ENCODE data around the gene SH3GLB1. TPM values are rescaled to one million over a fixed set of nuclear protein-coding genes. Genes with fewer than 3 reads are reported as not detected.
"Not testable (repeated sequence)": the region's sequence is repeated elsewhere in the genome, so short reads cannot be mapped to it uniquely, and the experiment has no call there.

Gene SH3GLB1
- 27.6 TPM for polyA plus RNA-seq (2012; ENCODE audit: low read depth, missing spikeins)

GRCh38 chr1:86704458-86704971, at the start of gene SH3GLB1:
Gene SH3GLB1, plus strand, starts transcription at chr1:86704576. Its CDS starts 324 bp downstream, at chr1:86704900.
- DNase-seq (ENCODE audit: insufficient read length, low spot score) (peak; percentile 74), FAIRE-seq (peak; percentile 97)
- TF ChIP-seq POLR2A (IDR thresholded peaks at IDR 0.05; ENCODE audit: low read depth, low read length), result no peak; the same call in none of the 2 replicates
- TF ChIP-seq POLR2AphosphoS5 (IDR thresholded peaks at IDR 0.05; ENCODE audit: low read depth, low read length), result peak; percentile 61; the same call in 1 of the 2 replicates
- no peak for TF ChIP-seq TAF1 (IDR thresholded peaks at IDR 0.05; ENCODE audit: low read depth, low read length)
- TF ChIP-seq PAX5 (IDR thresholded peaks at IDR 0.05; ENCODE audit: insufficient read depth, low read length, severe bottlenecking), result no peak
- TF ChIP-seq POU2F2 (IDR thresholded peaks at IDR 0.05; ENCODE audit: low read depth, low read length), result no peak
- peak; percentile 14; the same call in 1 of the 2 replicates for TF ChIP-seq SPI1 (IDR thresholded peaks at IDR 0.05; ENCODE audit: low read depth, low read length)

- not testable (repeated sequence) for FAIRE-seq; DNase-seq (ENCODE audit: insufficient read length, low spot score)
Observed at GRCh38 chr1:86658381-86658780, 46.0 kb upstream of the SH3GLB1 start.

- no peak for TF ChIP-seq PAX5 (IDR thresholded peaks at IDR 0.05; ENCODE audit: insufficient read depth, low read length, severe bottlenecking)
- TF ChIP-seq POU2F2 (IDR thresholded peaks at IDR 0.05; ENCODE audit: low read depth, low read length), result no peak
- no peak for TF ChIP-seq SPI1 (IDR thresholded peaks at IDR 0.05; ENCODE audit: low read depth, low read length)
- no peak for TF ChIP-seq POLR2A (IDR thresholded peaks at IDR 0.05; ENCODE audit: low read depth, low read length)
- no peak for TF ChIP-seq TAF1 (IDR thresholded peaks at IDR 0.05; ENCODE audit: low read depth, low read length)
- TF ChIP-seq POLR2AphosphoS5 (IDR thresholded peaks at IDR 0.05; ENCODE audit: low read depth, low read length), result no peak
- no peak for DNase-seq (ENCODE audit: insufficient read length, low spot score)
Observed at GRCh38 chr1:86666368-86666767, 38.0 kb upstream of the SH3GLB1 start.

GRCh38 chr1:86687595-86687994, 16.8 kb upstream of the SH3GLB1 start:
- TF ChIP-seq POLR2AphosphoS5 (IDR thresholded peaks at IDR 0.05; ENCODE audit: low read depth, low read length) (no peak), PAX5 (IDR thresholded peaks at IDR 0.05; ENCODE audit: insufficient read depth, low read length, severe bottlenecking) (no peak), POLR2A (IDR thresholded peaks at IDR 0.05; ENCODE audit: low read depth, low read length) (no peak), SPI1 (IDR thresholded peaks at IDR 0.05; ENCODE audit: low read depth, low read length) (no peak), POU2F2 (IDR thresholded peaks at IDR 0.05; ENCODE audit: low read depth, low read length) (no peak), TAF1 (IDR thresholded peaks at IDR 0.05; ENCODE audit: low read depth, low read length) (no peak)
- no peak for DNase-seq (ENCODE audit: insufficient read length, low spot score)
- FAIRE-seq, result no peak

More at GRCh38 chr1:86666368-86666767, 38.0 kb upstream of the SH3GLB1 start:
- FAIRE-seq, result no peak

- DNase-seq (ENCODE audit: insufficient read length, low spot score) (no peak), FAIRE-seq (no peak)
- TF ChIP-seq TAF1 (IDR thresholded peaks at IDR 0.05; ENCODE audit: low read depth, low read length), result no peak
- no peak for TF ChIP-seq POLR2A (IDR thresholded peaks at IDR 0.05; ENCODE audit: low read depth, low read length)
- TF ChIP-seq PAX5 (IDR thresholded peaks at IDR 0.05; ENCODE audit: insufficient read depth, low read length, severe bottlenecking), result no peak
- no peak for TF ChIP-seq POU2F2 (IDR thresholded peaks at IDR 0.05; ENCODE audit: low read depth, low read length)
- no peak for TF ChIP-seq SPI1 (IDR thresholded peaks at IDR 0.05; ENCODE audit: low read depth, low read length)
- TF ChIP-seq POLR2AphosphoS5 (IDR thresholded peaks at IDR 0.05; ENCODE audit: low read depth, low read length), result no peak
Observed at GRCh38 chr1:86692641-86693040, 11.7 kb upstream of the SH3GLB1 start.

GRCh38 chr1:86695400-86695799, 9.0 kb upstream of the SH3GLB1 start:
- no peak for DNase-seq (ENCODE audit: insufficient read length, low spot score)
- TF ChIP-seq SPI1 (IDR thresholded peaks at IDR 0.05; ENCODE audit: low read depth, low read length) (no peak), POLR2A (IDR thresholded peaks at IDR 0.05; ENCODE audit: low read depth, low read length) (no peak), PAX5 (IDR thresholded peaks at IDR 0.05; ENCODE audit: insufficient read depth, low read length, severe bottlenecking) (no peak), POU2F2 (IDR thresholded peaks at IDR 0.05; ENCODE audit: low read depth, low read length) (no peak), POLR2AphosphoS5 (IDR thresholded peaks at IDR 0.05; ENCODE audit: low read depth, low read length) (no peak), TAF1 (IDR thresholded peaks at IDR 0.05; ENCODE audit: low read depth, low read length) (no peak)
- no peak for FAIRE-seq

GRCh38 chr1:86696522-86696921, 7.9 kb upstream of the SH3GLB1 start:
- no peak for FAIRE-seq
- DNase-seq (ENCODE audit: insufficient read length, low spot score), result no peak
- TF ChIP-seq TAF1 (IDR thresholded peaks at IDR 0.05; ENCODE audit: low read depth, low read length) (no peak), POLR2A (IDR thresholded peaks at IDR 0.05; ENCODE audit: low read depth, low read length) (no peak), SPI1 (IDR thresholded peaks at IDR 0.05; ENCODE audit: low read depth, low read length) (no peak), PAX5 (IDR thresholded peaks at IDR 0.05; ENCODE audit: insufficient read depth, low read length, severe bottlenecking) (no peak), POLR2AphosphoS5 (IDR thresholded peaks at IDR 0.05; ENCODE audit: low read depth, low read length) (no peak)

GRCh38 chr1:86699186-86699585, 5.2 kb upstream of the SH3GLB1 start:
- no peak for FAIRE-seq
- no peak for TF ChIP-seq POU2F2 (IDR thresholded peaks at IDR 0.05; ENCODE audit: low read depth, low read length)
- no peak for TF ChIP-seq PAX5 (IDR thresholded peaks at IDR 0.05; ENCODE audit: insufficient read depth, low read length, severe bottlenecking)
- TF ChIP-seq SPI1 (IDR thresholded peaks at IDR 0.05; ENCODE audit: low read depth, low read length), result no peak
- TF ChIP-seq POLR2AphosphoS5 (IDR thresholded peaks at IDR 0.05; ENCODE audit: low read depth, low read length), result no peak
- no peak for TF ChIP-seq POLR2A (IDR thresholded peaks at IDR 0.05; ENCODE audit: low read depth, low read length)
- no peak for TF ChIP-seq TAF1 (IDR thresholded peaks at IDR 0.05; ENCODE audit: low read depth, low read length)
- no peak for DNase-seq (ENCODE audit: insufficient read length, low spot score)

GRCh38 chr1:86701731-86702130, 2.6 kb upstream of the SH3GLB1 start:
- DNase-seq (ENCODE audit: insufficient read length, low spot score) (no peak), FAIRE-seq (no peak)
- TF ChIP-seq POU2F2 (IDR thresholded peaks at IDR 0.05; ENCODE audit: low read depth, low read length), result no peak
- TF ChIP-seq TAF1 (IDR thresholded peaks at IDR 0.05; ENCODE audit: low read depth, low read length), result no peak
- TF ChIP-seq SPI1 (IDR thresholded peaks at IDR 0.05; ENCODE audit: low read depth, low read length), result no peak
- no peak for TF ChIP-seq PAX5 (IDR thresholded peaks at IDR 0.05; ENCODE audit: insufficient read depth, low read length, severe bottlenecking)
- TF ChIP-seq POLR2AphosphoS5 (IDR thresholded peaks at IDR 0.05; ENCODE audit: low read depth, low read length), result no peak

GRCh38 chr1:86702954-86703494, 1.4 kb upstream of the SH3GLB1 start:
- DNase-seq (ENCODE audit: insufficient read length, low spot score); FAIRE-seq: not testable (repeated sequence)
